Nephron (organoid): ENCODE measurements around the gene TACR3.
"Not testable (repeated sequence)": the region's sequence is repeated elsewhere in the genome, so short reads cannot be mapped to it uniquely, and the experiment has no call there.

Experiments used
- H3K27ac Mint-ChIP-seq, 3 experiments: 2 replicates each; pipeline ENCODE4 v1.8.0; 2020; ENCODE audit warnings: mixed read lengths in 3 of 3, mild to moderate bottlenecking in 2 of 3, moderate library complexity in 1 of 3
- H3K27me3 Mint-ChIP-seq: 2 replicates; pipeline ENCODE4 v1.8.0; 2021; ENCODE audit warnings: low read depth, mild to moderate bottlenecking, moderate library complexity, mixed read lengths
- H3K36me3 Mint-ChIP-seq: 2 replicates; pipeline ENCODE4 v1.8.0; 2020; ENCODE audit warnings: low read depth, mixed read lengths
- H3K4me1 Mint-ChIP-seq: 2 replicates; pipeline ENCODE4 v1.8.0; 2020; ENCODE audit warnings: mixed read lengths
- H3K4me3 Mint-ChIP-seq, 3 experiments: 2 replicates each; pipeline ENCODE4 v1.8.0; 2020; ENCODE audit warnings: mild to moderate bottlenecking in 3 of 3, mixed read lengths in 3 of 3, moderate library complexity in 2 of 3
- H3K9me3 Mint-ChIP-seq: 2 replicates; pipeline ENCODE4 v1.8.0; 2020; ENCODE audit warnings: mixed read lengths
- CTCF ChIP-seq, 3 experiments: fragments of 200-600 bp; sonication (generic); IDR thresholded peaks; one replicate each; pipeline ENCODE4 v1.5.0; 2021; ENCODE audit warnings: antibody characterized with exemption in 3 of 3; ENCODE audit not compliant: unreplicated experiment in 3 of 3

TACR3 gene

GRCh38 chr4:103721251-103721650 lies 1.5 kb upstream of the TACR3 start:
- Mint-ChIP-seq H3K27ac (no peak overlapping the region), H3K9me3 (no peaks in the 10 kb centered on the region), H3K4me3 (no peak overlapping the region), H3K36me3 (no peaks in the 10 kb centered on the region), H3K27me3 (peaks cover 15% of the 10 kb centered on the region), H3K4me1 (peaks cover 6% of the 10 kb centered on the region)
- no peak for TF ChIP-seq CTCF (IDR thresholded peaks at IDR 0.05; ENCODE audit: unreplicated experiment in 3 of 3)

GRCh38 chr4:103720661-103721060 lies 876 bp upstream of the TACR3 start:
- Mint-ChIP-seq H3K4me1 (peaks cover 6% of the 10 kb centered on the region), H3K27me3 (peaks cover 15% of the 10 kb centered on the region), H3K4me3 (peak overlapping the region; percentile 69 to 78 (median 77)), H3K9me3 (no peaks in the 10 kb centered on the region), H3K27ac (peak overlapping the region in 1 of 3 experiments; percentile 19), H3K36me3 (no peaks in the 10 kb centered on the region)
- no peak for TF ChIP-seq CTCF (IDR thresholded peaks at IDR 0.05; ENCODE audit: unreplicated experiment in 3 of 3)

GRCh38 chr4:103719105-103719829 lies 518 bp downstream of the TACR3 start:
- peak overlapping the region; percentile 69 to 78 (median 77) for H3K4me3 Mint-ChIP-seq
- no peak for TF ChIP-seq CTCF (IDR thresholded peaks at IDR 0.05; ENCODE audit: unreplicated experiment in 3 of 3)
- no peaks in the 10 kb centered on the region for H3K36me3 Mint-ChIP-seq
- H3K4me1 Mint-ChIP-seq = peaks cover 6% of the 10 kb centered on the region
- H3K9me3 Mint-ChIP-seq = no peaks in the 10 kb centered on the region
- H3K27me3 Mint-ChIP-seq = peaks cover 15% of the 10 kb centered on the region
- peak overlapping the region in 2 of 3 experiments; percentile 21 to 33 for H3K27ac Mint-ChIP-seq

- no peak overlapping the region for H3K4me3 Mint-ChIP-seq
- no peaks in the 10 kb centered on the region for H3K36me3 Mint-ChIP-seq
- H3K9me3 Mint-ChIP-seq = peaks cover 3% of the 10 kb centered on the region
- no peaks in the 10 kb centered on the region for H3K4me1 Mint-ChIP-seq
- no peak for TF ChIP-seq CTCF (IDR thresholded peaks at IDR 0.05; ENCODE audit: unreplicated experiment in 3 of 3)
- H3K27me3 Mint-ChIP-seq = no peaks in the 10 kb centered on the region
- H3K27ac Mint-ChIP-seq = no peak overlapping the region
These were observed 27.2 kb downstream of the TACR3 start for GRCh38 chr4:103692615-103693014.

GRCh38 chr4:103673983-103674382 lies 45.8 kb downstream of the TACR3 start:
- H3K4me1 Mint-ChIP-seq = no peaks in the 10 kb centered on the region
- TF ChIP-seq CTCF (IDR thresholded peaks at IDR 0.05; ENCODE audit: unreplicated experiment in 3 of 3) = no peak
- no peak overlapping the region for H3K27ac Mint-ChIP-seq
- no peaks in the 10 kb centered on the region for H3K27me3 Mint-ChIP-seq
- no peaks in the 10 kb centered on the region for H3K9me3 Mint-ChIP-seq
- no peaks in the 10 kb centered on the region for H3K36me3 Mint-ChIP-seq
- no peak overlapping the region for H3K4me3 Mint-ChIP-seq

- not testable (repeated sequence) for H3K4me3 Mint-ChIP-seq, H3K36me3 Mint-ChIP-seq, H3K4me1 Mint-ChIP-seq, H3K27ac Mint-ChIP-seq, H3K27me3 Mint-ChIP-seq, H3K9me3 Mint-ChIP-seq
These were observed 53.0 kb downstream of the TACR3 start for GRCh38 chr4:103666764-103667163.
